Thyroid gland (tissue), 4 donors: ENCODE data around the gene MAPK1.
"Not testable (repeated sequence)": the region's sequence is repeated elsewhere in the genome, so short reads cannot be mapped to it uniquely, and the experiment has no call there.

Experiments used
- POLR2A ChIP-seq, 2 donors: fragments of 450-650 bp; IDR thresholded peaks; one replicate each; pipeline ENCODE4 v1.6.1; 2017; ENCODE audit warnings: antibody characterized with exemption in 2 of 2, mild to moderate bottlenecking in 2 of 2, moderate library complexity in 1 of 2
- TF ChIP-seq, protein P1 (sequence below), 6 experiments: fragments of 200-600 bp in 3 of 6; fragments of 450-650 bp in 3 of 6; sonication (generic) in 3 of 6; IDR thresholded peaks; one replicate each; pipeline ENCODE4 v1.5.1; 2016 to 2019; ENCODE audit warnings: antibody characterized with exemption in 6 of 6, mild to moderate bottlenecking in 2 of 6, inconsistent platforms in 1 of 6, moderate library complexity in 1 of 6

DNA sequence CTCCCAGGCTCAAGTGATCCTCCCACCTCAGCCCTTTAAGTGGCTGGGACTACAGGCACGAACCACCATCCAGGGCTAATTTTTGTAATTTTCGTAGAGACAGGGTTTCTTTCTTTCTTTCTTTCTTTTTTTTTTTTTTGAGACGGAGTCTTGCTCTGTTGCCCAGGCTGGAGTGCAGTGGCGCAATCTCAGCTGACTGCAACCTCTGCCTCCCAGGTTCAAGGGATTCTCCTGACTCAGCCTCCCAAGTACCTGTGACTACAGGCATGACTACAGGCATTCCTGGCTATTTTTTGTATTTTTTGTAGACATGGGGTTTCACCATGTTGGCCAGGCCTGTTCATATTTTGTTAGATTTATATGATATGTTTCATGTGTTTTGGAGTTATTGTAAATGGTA is 28.8 kb upstream of the MAPK1 start:
- TF ChIP-seq POLR2A (IDR thresholded peaks at IDR 0.05) = not testable (repeated sequence)
- TF ChIP-seq, protein P1, sequence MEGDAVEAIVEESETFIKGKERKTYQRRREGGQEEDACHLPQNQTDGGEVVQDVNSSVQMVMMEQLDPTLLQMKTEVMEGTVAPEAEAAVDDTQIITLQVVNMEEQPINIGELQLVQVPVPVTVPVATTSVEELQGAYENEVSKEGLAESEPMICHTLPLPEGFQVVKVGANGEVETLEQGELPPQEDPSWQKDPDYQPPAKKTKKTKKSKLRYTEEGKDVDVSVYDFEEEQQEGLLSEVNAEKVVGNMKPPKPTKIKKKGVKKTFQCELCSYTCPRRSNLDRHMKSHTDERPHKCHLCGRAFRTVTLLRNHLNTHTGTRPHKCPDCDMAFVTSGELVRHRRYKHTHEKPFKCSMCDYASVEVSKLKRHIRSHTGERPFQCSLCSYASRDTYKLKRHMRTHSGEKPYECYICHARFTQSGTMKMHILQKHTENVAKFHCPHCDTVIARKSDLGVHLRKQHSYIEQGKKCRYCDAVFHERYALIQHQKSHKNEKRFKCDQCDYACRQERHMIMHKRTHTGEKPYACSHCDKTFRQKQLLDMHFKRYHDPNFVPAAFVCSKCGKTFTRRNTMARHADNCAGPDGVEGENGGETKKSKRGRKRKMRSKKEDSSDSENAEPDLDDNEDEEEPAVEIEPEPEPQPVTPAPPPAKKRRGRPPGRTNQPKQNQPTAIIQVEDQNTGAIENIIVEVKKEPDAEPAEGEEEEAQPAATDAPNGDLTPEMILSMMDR (IDR thresholded peaks at IDR 0.05) = not testable (repeated sequence)
